Nucleus accumbens (tissue), 56 donors: ENCODE results near the gene CD274.

Source experiments
- DNase-seq, 56 donors: peaks; one replicate each; lab custom pipeline; 2025; lab: John Stamatoyannopoulos, UW

Gene CD274

GRCh38 chr9:5518937-5519319, 68.6 kb downstream of the CD274 start:
- no peak for DNase-seq
